HG03521 (cell line): ENCODE results near the gene SPRY1.

Experiments used
- ATAC-seq: cut with Tn5 transposase; IDR thresholded peaks from one replicate; pipeline ENCODE4 v1.9.1; 2021; ENCODE audit warnings: mild to moderate bottlenecking, moderate library complexity; ENCODE audit not compliant: unreplicated experiment

The SPRY1 gene

DNA sequence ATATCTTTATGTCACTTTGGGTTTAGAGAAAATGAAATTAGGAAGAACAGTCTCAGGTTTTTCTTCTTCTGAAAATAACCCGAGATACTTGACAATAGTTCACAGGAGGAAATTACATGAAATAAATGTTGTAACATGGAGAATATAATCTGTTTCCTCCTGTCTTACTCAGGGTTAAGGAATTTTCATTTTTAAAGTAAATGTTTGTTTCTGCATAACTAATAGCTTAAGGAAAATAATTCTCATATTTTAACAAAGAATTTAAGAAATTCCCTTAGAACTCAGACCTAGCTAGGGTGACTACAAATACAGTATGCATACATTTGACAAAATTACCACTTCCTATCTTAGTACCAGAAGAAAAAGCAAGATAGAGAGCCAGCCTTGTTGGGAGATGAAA, 17.2 kb upstream of the SPRY1 start:
- ATAC-seq: no peak

- ATAC-seq: peak; percentile 79
Measured at GRCh38 chr4:123380728-123381716, 15.6 kb upstream of the SPRY1 start.

- no peak for ATAC-seq
Measured at GRCh38 chr4:123381996-123382395, 14.6 kb upstream of the SPRY1 start.

GRCh38 chr4:123383566-123383965, 13.0 kb upstream of the SPRY1 start:
- no peak for ATAC-seq

DNA sequence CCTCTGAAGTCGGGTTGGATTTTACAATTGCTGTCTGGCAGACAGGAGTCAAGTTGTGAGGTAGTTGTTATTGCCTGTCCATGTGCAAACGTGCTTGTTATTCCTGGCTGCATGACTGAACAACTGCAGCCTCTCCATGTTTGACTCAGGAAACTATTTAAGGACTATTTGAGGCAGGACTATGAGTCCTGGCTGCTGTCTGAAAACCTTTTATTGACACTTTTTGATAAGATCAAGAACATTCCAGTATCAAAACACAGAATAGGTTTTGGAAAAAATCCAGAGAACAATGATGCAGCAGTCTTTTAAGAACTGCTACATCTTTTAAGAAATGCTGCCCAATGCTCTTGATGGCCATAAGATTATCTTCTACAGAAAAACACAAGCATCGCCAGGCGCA, 10.0 kb upstream of the SPRY1 start:
- no peak for ATAC-seq

DNA sequence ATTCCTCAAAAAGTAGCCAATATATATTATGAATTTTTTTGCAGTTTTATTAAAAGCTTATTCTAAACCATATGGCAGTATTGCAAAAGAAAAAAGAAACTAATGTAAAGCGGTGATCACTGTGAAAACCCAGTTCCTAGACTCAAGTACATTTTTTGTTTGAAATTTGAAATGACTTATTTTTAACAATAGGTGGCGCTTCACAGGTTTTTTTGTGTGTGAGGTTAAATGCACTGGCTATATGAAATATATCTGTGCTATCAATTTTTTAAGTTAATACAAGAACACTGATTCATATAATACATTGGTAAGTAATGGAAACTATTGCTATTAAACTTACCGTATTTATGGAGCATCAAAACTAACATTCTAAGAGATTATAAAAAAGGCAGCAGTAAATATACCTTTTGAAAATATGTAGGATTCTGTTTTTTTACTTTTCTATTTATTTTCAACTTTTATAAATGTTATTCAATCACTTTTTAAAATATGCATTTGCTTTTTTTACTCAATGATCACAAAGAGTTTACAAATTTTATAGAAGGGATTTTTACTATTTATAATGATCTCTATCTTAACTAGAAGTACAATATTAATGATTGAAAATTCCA, 5.6 kb upstream of the SPRY1 start:
- no peak for ATAC-seq

DNA sequence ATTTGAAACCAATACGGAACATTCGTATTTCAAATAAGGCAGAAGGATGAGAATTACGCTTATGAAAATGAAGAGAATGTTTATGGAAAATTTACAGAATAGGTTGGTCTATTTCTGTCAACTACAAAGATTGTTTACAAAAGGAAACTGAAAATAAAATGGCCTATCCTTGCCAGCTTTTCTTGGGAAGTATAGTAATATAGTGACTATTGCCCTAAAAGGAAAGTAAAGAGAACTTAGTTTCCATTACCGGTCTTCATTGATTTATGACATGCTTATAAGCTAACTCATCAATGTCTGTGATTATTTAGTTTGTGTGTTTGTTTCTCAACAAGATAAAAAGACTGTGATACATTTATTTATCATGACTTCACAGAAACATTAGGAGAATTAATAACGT, 2.9 kb upstream of the SPRY1 start:
- ATAC-seq: no peak

DNA sequence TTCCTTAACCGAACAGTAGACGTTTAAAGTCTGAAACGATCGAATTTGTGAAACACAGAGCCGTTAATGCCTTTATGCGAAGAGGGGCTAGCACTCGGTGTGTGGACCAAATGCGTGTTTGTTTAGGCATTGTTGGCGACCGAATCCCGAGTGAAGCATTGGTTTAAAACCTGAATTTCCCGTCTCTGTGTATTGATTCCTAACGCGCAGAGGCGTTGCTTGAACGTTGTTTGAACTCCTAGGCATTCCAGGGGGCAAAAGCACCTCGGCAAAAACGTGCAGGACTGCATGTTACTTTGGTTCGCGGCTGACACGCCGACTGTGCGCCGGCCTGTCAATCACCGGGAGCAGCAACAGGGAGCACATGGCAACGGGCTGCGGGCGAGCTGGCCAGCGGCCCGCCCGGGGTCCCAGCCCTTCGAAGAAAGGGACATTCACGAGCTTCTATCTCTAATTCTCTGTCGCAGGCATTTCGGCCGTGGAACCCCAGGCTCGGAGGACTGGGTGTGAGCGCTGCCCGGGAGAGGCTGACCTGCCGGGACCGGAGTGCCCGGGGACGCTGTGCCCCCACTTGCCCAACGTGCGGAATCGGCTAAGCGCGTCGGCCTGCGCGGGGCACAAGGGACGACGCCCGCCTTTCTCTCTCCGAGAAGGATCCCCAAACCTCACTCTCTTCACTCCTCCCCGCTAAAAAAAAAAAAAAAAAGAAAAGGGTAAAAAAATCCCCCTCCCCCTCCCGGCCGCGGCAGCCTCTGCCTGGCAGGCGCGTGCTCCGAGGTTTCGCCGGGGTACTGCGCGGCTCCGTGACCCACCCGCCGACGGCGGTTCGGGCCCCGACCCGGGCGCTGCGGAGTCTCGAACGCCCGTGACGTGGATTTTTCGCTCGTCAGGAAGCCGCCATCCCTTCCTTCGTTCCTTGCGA, 810 bp downstream of the SPRY1 start:
- ATAC-seq: peak; percentile 10

GRCh38 chr4:123398066-123398852, 1.7 kb downstream of the SPRY1 start:
- ATAC-seq: peak; percentile 68

DNA sequence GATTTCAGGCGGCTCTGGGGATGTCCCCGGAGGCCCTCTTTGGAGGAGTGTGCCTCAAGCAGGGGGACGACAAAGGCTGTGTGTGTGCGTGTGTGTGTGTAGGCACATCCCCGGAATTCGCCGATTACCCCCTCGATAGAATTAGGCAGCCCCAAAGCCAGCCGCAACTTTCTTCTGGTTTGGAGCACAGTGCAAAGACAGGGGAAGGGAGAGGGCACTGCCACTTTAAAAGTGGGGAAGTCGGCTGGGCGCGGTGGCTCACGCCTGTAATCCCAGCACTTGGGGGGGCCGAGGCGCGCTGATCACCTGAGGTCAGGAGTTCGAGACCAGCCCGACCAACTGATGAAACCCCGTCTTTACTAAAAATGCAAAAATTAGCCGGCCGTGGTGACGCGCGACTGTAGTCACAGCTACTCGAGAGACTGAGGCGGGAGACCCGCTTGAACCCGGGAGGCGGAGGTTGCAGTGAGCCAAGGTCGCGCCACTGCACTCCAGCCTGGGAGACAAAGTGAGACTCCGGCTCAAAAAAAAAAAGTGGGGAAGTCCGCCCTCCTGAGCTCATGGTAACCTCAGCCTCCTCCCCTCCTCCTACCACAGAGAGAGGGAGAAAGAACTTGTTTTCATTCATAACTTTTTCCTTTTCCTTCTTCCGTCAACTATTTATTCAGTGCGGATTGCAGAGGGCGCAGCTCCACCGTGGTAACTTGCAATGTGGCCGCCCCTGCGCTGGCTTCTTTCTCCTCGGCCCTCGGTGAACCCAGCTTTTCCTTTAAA, 2.4 kb downstream of the SPRY1 start:
- peak; percentile 19 for ATAC-seq

- no peak for ATAC-seq
Measured at GRCh38 chr4:123399627-123400358, 3.2 kb downstream of the SPRY1 start.

GRCh38 chr4:123401271-123402120, 4.9 kb downstream of the SPRY1 start:
- ATAC-seq: no peak

DNA sequence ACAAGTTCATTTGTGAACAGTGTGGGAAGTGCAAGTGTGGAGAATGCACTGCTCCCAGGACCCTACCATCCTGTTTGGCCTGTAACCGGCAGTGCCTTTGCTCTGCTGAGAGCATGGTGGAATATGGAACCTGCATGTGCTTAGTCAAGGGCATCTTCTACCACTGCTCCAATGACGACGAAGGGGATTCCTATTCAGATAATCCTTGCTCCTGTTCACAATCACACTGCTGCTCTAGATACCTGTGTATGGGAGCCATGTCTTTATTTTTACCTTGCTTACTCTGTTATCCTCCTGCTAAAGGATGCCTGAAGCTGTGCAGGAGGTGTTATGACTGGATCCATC, 5.5 kb downstream of the SPRY1 start:
- no peak for ATAC-seq

GRCh38 chr4:123403080-123403604, 6.5 kb downstream of the SPRY1 start:
- ATAC-seq: no peak

DNA sequence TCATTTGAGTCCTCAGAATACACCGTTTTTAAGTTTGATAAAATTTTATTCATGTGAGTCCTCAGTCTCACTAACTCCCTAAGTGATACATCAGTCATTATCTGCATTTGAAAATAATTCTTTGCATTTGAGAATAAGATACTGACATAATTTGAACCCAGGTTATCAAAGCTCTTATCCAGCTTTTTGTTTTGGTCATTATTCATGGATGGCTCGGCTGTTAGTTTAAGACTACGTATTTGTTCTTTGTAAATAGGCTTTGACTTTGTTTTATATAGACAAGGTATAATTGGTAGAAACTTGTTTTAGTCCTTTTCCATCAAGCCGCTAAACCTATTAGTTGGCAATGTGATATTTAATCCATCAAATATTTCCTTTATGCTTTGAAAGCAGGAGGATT, 7.9 kb downstream of the SPRY1 start:
- no peak for ATAC-seq

- no peak for ATAC-seq
Measured at GRCh38 chr4:123405267-123405865, 8.8 kb downstream of the SPRY1 start.

DNA sequence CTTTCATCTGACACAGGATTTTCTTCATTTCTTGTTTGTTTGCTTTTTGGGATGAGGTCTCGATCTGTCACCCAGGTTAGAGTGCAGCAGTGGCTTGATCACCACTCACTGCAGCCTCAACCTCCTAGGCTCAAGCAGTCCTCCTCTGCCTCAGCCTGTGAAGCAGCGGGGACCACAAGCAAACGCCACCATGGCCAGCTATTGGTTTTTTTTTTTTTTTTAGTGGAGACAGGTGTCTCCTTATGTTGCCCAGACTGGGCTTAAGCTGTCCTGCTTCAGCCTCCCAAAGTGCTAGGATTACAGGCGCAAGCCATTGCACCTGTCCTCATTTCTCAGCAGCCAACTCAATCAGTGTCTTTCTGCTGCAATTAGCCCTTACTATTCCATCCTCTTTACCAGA, 10.3 kb downstream of the SPRY1 start:
- ATAC-seq: no peak
